GM19324 (cell line): ENCODE data around the gene COL8A2.

Experiments used
- ATAC-seq: cut with Tn5 transposase; IDR thresholded peaks from one replicate; pipeline ENCODE4 v1.9.1; 2021; ENCODE audit warnings: mild to moderate bottlenecking, moderate library complexity; ENCODE audit not compliant: unreplicated experiment, low FRiP score

Gene COL8A2

GRCh38 chr1:36137776-36138175 lies 12.8 kb upstream of the COL8A2 start:
- no peak for ATAC-seq

- ATAC-seq: no peak
These were observed 12.2 kb upstream of the COL8A2 start for GRCh38 chr1:36137226-36137625.

DNA sequence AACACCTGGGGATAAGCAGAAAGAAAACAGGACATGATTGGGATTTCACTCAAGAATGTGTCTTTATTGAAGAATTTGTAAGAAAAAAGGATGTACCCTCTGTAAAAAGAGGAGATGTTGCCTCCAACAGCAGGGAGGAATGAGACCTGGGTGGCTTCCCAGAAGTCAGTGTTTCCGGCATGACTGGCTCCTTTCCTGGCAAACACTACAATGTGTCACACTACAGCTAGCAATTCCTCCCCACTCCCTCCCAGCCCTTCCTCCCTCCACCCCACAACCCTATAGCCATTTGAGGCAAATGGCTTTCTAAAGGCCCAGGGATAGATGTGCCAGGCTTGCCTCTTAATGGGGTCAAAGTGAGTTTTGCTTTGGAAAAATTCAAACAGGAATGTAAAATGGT lies 11.5 kb upstream of the COL8A2 start:
- no peak for ATAC-seq

- no peak for ATAC-seq
These were observed 10.8 kb upstream of the COL8A2 start for GRCh38 chr1:36135796-36136195.

DNA sequence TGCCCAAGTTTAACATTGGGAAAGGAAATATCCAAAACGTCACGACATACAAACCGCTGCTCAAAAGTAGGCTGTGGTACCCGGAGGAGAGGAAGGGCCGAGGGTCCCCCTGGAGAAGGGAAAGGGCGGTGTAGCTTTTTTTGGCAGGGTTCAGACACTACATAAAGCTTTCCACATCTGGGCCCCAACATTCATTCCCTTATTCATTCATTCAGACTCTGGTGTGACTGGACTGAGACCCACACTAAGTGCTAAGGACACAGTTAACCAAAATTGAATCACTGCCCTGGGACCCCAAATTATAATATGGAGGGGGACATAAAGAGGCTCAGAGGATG lies 10.3 kb upstream of the COL8A2 start:
- no peak for ATAC-seq

GRCh38 chr1:36134505-36135329 lies 9.7 kb upstream of the COL8A2 start:
- no peak for ATAC-seq

DNA sequence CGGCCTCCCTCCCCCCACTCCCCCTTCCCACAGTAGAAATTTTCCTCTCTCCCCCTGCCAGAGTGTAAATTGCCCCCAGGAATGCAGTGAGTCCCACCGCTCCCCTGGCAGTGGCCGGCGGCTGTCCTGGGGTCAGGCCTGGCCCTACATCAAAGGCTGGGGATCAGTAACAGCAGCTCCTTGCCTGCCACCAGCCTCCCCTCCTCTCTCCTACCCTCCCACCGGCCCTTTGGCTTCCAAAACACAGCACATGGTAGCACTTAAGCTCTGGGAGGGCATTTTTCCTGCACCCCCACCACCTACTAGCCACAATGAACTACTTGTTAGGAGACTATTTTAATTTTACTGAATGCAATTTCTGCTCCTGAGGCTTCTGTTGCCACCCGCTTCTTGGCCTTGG lies 9.0 kb upstream of the COL8A2 start:
- ATAC-seq: no peak

GRCh38 chr1:36133484-36133883 lies 8.5 kb upstream of the COL8A2 start:
- ATAC-seq: no peak

DNA sequence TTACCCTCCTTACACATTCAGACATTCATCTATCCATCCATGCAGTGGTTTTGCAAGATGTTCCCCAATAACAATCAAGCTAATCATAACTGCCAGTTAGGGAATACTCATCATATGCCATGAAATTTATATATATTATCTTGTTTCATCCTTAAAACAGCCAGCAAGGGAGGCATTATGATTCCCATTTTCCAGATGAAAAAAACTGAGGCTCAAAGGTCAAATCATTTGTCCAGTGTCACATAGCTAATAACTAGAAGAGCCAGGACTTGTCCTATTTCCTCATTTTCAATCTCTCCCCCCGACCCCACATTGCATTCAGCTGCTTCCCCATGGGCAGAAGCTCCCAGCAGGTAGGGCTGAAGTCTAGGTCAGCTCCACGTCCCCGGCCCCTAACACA lies 7.0 kb upstream of the COL8A2 start:
- no peak for ATAC-seq

DNA sequence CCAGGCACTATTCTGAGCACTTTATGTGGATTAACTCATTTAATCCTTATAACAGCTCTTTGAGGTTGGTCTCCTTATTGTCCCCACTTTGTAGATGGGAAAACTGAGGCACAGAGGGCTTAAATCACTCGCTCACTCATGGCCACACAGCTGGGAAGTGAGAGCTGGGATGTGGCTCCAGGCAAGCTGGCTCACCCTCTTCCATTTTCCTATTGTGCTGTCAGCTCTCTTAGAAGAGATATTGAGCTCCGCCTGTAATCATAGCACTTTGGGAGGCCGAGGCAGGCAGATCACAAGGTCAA lies 3.8 kb upstream of the COL8A2 start:
- no peak for ATAC-seq

DNA sequence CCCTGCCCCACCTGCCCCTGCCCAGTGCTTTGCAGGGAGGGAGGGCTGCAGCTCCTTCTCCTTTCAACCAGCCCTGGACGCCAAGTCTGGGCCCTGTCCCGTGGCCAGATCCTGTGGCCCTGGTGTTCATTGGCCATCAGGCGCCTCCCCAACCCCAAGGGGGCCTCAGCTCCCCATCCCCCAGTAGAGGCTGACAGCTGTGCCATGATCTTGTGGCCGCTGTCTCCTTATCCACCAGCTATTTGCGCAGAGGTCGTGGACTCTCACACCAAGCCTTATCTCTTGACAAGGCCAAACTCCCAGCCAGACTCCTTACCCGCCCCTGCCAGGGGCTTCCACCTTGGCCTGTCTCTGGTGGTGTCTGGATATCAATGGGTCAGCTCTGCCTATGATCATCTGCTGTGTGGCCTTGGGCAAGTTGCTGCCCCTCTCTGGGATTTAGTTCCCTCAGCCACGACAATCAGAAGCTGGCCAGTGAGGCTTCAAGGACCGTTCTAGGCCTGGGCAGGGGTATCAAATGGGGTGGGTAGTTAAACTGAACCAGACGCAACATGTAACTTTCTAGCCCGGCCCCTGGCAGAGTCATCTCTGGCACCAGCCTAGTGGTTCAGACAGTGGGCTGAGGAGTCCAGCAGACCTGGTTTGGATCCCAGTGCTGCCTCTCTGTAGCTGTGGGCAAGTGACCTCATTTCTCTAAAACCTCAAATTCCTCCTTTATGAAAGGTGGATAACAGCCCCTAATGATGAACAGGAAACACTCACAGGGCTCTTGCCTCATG lies 3.3 kb upstream of the COL8A2 start:
- ATAC-seq: no peak

GRCh38 chr1:36126797-36127500 lies 1.9 kb upstream of the COL8A2 start:
- ATAC-seq: no peak

- ATAC-seq: no peak
These were observed 1.1 kb upstream of the COL8A2 start for GRCh38 chr1:36126005-36126716.

- ATAC-seq: no peak
These were observed 456 bp downstream of the COL8A2 start for GRCh38 chr1:36124404-36125128.

- no peak for ATAC-seq
These were observed 1.7 kb downstream of the COL8A2 start for GRCh38 chr1:36123356-36123755.

GRCh38 chr1:36122062-36123030 lies 2.7 kb downstream of the COL8A2 start:
- ATAC-seq: no peak

DNA sequence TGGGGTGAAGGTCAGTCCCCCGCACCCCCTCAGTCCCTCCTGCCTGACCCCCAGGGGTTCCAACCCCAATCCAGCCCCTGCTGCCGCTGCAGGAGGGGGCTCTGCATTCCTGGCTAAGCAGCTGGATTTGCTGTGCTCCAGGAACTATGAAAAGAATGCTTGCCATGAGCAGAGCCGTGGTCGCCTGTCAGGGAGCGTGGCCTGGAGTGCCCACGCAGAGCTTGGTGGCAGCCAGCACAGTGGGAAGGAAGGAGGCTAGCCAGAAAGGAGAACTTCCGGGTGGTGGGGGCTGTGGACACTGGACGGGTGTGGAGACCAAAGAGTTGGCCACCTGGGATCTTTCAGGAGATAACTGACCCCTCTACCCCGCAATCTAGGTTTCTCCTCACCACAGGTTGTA lies 5.6 kb downstream of the COL8A2 start:
- ATAC-seq: no peak

DNA sequence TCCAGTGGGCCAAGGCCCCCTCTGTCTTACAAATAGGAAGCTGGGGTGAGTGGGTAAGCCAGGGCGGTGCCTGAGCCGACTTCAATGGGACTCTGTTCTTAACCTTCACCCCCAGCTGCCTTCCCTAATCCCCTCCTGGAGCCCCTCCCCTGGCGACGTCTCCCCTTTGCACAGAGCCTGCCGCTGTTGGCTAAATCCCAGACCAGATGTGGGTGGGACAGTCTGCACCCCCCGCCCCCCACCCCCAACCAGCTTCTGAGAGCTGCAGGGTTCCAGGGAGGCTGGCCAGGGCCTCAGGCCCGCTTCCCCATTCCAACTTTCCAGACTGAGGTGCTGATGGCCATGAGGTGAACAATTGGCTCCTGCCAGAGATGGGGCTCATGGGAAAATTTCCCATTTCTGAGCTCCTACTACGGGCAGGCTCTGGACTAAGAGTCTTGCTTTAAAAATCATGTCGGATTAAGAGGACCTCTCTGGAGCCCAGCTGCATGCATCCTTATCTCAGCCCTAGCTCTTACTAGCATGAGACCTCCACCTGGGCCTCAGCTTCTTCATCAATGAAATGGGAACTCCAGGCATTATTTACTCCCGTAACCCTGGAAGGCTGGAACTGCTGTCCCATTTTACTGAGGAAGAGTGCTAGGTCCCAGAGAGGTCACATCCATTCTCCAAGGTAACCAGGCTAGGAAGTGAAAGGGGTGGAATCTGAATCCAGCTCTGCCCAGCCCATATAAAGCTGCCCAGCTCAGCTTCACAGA lies 6.4 kb downstream of the COL8A2 start:
- ATAC-seq: no peak
